Measurements from ENCODE around the gene ACTA2.

The ACTA2 gene

DNA sequence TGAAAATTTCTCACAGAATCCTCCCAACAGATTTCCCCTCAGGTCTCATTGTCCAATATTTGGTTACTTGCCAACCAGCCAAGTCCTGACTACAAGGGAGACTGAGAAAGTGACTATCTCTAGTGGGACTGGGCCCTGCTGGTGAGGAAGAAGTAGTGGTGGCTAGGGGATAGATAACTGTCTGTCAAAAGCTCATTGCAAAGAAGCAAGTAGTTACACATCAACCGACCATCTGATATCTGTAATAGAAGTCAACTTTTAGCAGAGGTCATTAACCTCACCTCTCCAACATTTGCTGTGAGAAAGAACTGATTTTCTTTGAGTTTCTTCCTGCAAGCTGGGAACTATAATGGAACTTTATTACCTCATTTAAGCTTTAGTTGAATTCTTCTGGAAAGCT, 57.3 kb downstream of the ACTA2 start:
- no peak for DNase-seq

GRCh38 chr10:88893611-88894010, 59.0 kb downstream of the ACTA2 start:
- no peak for DNase-seq

DNA sequence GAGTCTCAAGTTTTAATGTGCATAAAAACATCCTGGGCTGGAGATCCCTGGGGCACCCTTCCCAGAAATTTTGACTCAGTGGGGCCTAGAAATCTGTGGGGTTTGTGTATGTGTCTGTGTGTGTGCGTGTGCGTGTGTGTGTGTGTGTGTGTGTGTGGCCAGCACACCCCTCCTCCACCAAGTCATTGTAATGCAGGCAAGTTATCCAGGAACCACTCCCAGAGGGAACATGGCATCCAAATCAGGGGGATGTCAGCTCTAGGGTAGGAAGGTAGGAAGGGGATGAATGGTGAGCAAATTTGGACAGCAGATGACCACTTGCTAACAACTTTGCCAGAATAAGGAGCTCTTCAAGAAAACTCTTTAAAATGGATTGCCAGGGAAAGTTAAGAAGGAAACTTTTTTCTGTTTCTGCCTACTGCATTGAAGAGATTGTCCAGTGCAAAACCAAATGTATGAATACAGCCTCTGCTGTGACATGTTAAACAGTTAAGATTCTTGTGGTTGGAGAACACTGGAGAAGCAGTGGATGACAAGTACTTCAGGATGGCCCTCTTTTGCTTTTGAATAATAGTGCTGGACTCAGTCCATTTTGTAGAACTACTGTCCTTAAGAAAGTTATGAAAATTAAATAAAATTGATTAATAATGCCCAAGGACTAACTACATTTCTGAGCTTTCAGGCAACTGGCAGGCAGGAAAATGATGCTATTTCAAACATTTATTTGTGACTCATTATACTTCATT, 60.2 kb downstream of the ACTA2 start:
- no peak for DNase-seq

DNA sequence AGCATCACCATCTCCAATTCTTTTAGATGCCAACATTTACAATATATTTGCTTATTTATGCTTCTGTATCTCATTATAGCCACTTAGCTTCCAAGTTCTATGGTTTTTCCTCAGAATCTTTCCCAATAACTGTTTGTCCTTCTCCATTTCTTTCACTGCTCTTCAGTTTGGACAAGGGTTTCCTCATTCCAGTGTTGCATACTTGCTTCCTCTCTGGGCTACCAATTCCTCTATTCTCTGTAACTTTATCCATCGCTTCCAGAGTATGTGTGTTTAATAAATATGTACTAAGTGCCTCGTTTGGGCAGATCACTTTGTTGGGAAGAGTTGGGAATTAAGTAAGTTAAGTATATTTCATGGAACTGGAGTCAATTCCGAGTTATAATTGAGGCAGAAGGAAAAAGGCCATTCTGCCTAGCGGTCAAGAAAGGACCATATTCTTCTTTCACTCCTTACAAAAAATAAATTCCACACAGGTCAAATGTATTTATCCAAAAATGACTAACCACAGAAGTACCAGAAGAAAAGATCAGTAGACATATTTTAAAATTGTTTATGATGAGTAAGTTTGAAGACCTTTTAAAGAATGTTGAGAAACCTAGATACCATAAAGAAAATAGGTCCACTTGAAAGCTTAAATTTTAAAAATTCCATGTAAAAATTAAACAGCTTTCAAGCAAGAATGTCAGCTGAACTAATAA, 61.7 kb downstream of the ACTA2 start:
- DNase-seq = no peak

DNA sequence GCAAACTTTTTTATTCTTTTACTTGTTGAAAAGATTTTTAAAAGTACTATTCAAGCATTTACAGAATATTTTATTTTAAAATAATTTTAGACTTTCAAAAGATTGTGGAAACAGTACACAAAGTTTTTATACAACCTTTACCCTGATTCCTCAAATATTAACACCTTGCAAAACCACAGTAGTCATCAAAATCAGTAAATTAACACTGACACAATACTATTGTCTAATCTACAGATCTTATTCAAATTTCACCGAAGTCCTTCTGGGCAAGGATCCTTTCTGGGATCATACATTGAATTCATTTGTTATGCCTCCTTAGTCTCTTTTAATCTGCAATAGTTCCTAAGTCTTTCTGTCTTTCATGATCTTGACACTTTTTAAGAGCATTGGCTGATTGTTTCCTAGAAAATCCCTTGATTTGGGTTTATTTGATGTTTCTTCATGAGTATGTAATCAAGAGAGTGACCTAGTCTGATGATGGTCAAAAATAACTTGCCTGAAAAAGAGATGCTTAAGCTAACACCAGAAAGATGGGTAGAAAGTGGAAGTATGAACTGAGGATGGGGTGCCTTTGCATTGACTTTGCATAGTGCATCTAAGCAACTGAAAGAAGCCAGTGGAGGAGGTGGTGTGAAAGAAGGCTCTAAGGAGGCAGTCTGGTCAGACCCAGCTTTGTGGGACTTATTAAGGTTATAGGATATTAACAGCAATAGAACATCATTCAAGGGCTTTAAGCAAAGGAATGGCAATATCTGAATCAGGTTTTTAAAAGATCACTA, 62.8 kb downstream of the ACTA2 start:
- DNase-seq = no peak

GRCh38 chr10:88888810-88889445, 63.6 kb downstream of the ACTA2 start:
- DNase-seq = no peak

DNA sequence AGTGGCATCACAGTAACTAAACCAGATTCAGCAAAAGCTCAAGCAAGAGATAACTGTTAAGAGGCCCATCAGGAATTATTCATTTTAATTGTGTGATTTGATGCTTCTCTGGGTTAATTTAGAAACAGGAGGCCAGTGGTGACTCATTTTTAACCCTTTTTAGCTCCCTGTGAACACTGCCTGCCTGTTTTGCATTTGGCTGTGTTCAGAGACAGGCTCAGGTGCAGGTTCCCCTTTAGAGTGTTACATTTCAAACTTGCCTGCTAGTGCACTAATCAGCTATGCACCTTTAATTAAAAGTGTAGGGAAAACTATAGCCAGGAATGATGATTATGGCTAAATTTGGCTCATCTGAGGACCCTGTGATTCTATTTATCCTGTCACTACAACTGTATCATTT, 66.0 kb downstream of the ACTA2 start:
- DNase-seq = no peak

Data from nucleus accumbens (tissue), 56 donors.